Nephron progenitor cell (in vitro differentiated cells): Measurements from ENCODE around the gene CIB4.
"Not testable (repeated sequence)": the region's sequence is repeated elsewhere in the genome, so short reads cannot be mapped to it uniquely, and the experiment has no call there.

Experiments used
- DNase-seq: peaks from one replicate; pipeline ENCODE4 v3.0.0; 2021
- H3K27ac Mint-ChIP-seq: 2 replicates; pipeline ENCODE4 v1.8.0; 2021; ENCODE audit warnings: mild to moderate bottlenecking, moderate library complexity, mixed read lengths
- H3K27me3 Mint-ChIP-seq: 2 replicates; pipeline ENCODE4 v1.8.0; 2021; ENCODE audit warnings: mild to moderate bottlenecking, low read depth, mixed read lengths; ENCODE audit not compliant: poor library complexity
- H3K36me3 Mint-ChIP-seq: 2 replicates; pipeline ENCODE4 v1.8.0; 2021; ENCODE audit warnings: low read depth, mixed read lengths
- H3K4me1 Mint-ChIP-seq: 2 replicates; pipeline ENCODE4 v1.8.0; 2021; ENCODE audit warnings: mixed read lengths
- H3K4me3 Mint-ChIP-seq: 2 replicates; pipeline ENCODE4 v1.8.0; 2021; ENCODE audit warnings: mild to moderate bottlenecking, moderate library complexity, mixed read lengths
- H3K9me3 Mint-ChIP-seq: 2 replicates; pipeline ENCODE4 v1.8.0; 2021; ENCODE audit warnings: mild to moderate bottlenecking, moderate library complexity, mixed read lengths
- TF ChIP-seq, protein P1 (sequence below): fragments of 200-600 bp; sonication (generic); IDR thresholded peaks from 2 replicates; pipeline ENCODE4 v1.5.0; 2021; ENCODE audit warnings: antibody characterized with exemption

CIB4 gene

DNA sequence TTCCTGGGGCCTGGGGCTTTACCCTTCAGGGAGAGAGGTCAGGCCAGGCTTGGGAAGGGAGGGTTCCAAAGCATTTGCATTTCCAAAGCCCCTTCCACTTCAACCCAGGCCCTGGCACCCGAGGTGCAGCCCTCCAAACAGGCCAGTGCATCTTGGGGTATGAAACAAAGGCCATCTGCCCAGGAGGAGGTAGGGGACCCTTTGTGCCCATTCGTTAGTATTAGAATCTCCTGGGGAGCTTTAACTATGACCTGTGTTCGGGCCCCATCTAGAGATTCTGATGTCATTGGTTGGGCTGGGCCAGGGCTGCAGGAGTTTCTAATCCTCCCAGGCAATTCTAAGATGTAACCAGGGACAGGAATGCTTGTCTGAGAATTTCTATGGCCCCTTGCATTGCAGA is 73.6 kb downstream of the CIB4 start:
- Mint-ChIP-seq H3K27ac (no peak overlapping the region), H3K4me1 (peaks cover 3% of the 10 kb centered on the region), H3K9me3 (no peaks in the 10 kb centered on the region), H3K36me3 (no peaks in the 10 kb centered on the region), H3K27me3 (peaks cover 60% of the 10 kb centered on the region), H3K4me3 (no peak overlapping the region)
- DNase-seq = no peak
- TF ChIP-seq, protein P1, sequence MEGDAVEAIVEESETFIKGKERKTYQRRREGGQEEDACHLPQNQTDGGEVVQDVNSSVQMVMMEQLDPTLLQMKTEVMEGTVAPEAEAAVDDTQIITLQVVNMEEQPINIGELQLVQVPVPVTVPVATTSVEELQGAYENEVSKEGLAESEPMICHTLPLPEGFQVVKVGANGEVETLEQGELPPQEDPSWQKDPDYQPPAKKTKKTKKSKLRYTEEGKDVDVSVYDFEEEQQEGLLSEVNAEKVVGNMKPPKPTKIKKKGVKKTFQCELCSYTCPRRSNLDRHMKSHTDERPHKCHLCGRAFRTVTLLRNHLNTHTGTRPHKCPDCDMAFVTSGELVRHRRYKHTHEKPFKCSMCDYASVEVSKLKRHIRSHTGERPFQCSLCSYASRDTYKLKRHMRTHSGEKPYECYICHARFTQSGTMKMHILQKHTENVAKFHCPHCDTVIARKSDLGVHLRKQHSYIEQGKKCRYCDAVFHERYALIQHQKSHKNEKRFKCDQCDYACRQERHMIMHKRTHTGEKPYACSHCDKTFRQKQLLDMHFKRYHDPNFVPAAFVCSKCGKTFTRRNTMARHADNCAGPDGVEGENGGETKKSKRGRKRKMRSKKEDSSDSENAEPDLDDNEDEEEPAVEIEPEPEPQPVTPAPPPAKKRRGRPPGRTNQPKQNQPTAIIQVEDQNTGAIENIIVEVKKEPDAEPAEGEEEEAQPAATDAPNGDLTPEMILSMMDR = no peak

DNA sequence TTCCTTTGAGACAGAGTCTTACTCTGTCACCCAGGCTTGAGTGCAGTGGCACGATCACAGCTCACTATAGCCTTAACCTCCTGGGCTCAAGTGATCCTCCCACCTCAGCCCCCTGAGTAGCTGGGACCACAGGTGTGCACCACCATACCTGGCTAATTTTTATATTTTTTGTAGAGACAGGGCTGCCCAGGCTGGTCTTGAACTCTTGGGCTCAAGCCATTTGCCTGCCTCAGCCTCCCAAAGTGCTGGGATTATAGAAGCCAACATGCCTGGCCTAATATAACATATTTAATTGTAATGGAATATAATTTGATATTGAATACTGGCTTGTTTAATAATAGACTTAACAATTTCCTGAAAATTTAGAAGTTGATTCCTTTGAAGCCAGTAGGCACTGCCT is 74.4 kb downstream of the CIB4 start:
- not testable (repeated sequence) for H3K36me3 Mint-ChIP-seq, H3K9me3 Mint-ChIP-seq, H3K4me1 Mint-ChIP-seq, H3K4me3 Mint-ChIP-seq, DNase-seq, H3K27ac Mint-ChIP-seq
- peaks cover 58% of the 10 kb centered on the region for H3K27me3 Mint-ChIP-seq

DNA sequence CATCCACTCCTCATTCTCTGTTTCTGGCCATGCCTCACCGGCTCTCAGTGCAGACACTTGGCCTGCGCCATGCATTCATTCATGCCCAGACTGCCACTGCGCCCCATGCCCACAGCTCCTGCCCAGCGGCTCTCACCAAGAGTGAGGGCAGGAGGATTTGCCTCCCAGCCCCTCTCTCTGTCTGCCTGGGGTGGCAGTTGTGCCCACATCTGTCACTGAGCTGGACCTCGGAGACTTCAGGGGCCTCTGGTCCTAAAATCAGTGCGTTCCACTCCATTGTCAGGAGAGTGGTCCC is 75.1 kb downstream of the CIB4 start:
- peaks cover 58% of the 10 kb centered on the region for H3K27me3 Mint-ChIP-seq

DNA sequence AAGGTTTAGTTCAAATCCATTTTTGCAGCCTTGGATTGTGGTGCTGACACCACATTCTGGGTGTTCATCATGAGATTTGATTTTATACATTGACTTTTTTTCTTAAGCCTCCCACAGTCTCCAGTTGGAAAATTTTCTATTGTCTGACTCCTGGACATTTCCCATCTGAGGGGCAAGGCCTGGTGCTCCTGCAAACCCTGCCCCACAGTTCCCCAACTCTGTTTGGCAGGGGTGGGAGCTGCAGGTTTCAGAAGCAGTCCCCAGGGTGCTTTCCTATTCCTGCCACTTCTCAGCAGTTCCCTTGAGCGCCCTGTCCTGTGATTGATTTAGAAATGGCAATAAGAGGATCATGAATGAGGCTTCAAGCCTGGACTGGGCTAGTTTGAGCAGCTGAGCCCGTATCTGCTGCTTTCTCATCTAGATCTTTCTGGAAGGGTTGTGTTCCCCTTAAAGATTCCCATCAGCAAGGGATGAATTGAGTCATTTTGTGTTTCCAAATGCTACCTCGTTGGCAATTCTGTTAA is 77.0 kb downstream of the CIB4 start:
- no peak for DNase-seq
- H3K27me3 Mint-ChIP-seq = peaks cover 62% of the 10 kb centered on the region
- H3K4me1 Mint-ChIP-seq = no peaks in the 10 kb centered on the region
- no peak overlapping the region for H3K4me3 Mint-ChIP-seq
- TF ChIP-seq, protein P1 = no peak
- H3K27ac Mint-ChIP-seq = no peak overlapping the region
- H3K36me3 Mint-ChIP-seq = no peaks in the 10 kb centered on the region
- no peaks in the 10 kb centered on the region for H3K9me3 Mint-ChIP-seq

More for the DNA sequence above, 75.1 kb downstream of the CIB4 start:
- Mint-ChIP-seq H3K4me3 (no peak overlapping the region), H3K36me3 (no peaks in the 10 kb centered on the region), H3K9me3 (no peaks in the 10 kb centered on the region), H3K4me1 (no peaks in the 10 kb centered on the region), H3K27ac (no peak overlapping the region)
- TF ChIP-seq, protein P1 = no peak
- no peak for DNase-seq

DNA sequence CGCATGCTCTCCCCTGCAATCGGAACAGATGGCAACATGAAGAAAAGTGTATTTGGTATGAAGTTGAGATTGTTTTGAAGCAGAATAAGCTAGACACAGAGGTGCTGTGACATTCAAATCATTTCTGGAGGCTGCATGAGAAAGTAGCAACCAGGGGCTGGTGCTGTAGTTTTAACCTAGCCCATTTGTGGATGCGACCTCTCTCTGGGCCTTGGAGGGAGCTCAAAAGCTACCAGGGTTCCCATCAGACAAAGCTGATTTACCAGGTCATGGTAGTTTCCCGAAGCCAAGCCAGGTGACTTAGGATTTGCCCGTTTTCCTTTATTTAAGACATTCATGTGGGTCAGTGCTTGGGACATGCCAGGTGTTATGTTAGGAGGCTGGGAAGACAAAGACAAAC is 77.5 kb downstream of the CIB4 start:
- Mint-ChIP-seq H3K27ac (peak overlapping the region; percentile 14), H3K36me3 (no peaks in the 10 kb centered on the region), H3K4me1 (no peaks in the 10 kb centered on the region), H3K4me3 (no peak overlapping the region), H3K9me3 (no peaks in the 10 kb centered on the region), H3K27me3 (peaks cover 62% of the 10 kb centered on the region)
- TF ChIP-seq, protein P1 = no peak
- DNase-seq = no peak

DNA sequence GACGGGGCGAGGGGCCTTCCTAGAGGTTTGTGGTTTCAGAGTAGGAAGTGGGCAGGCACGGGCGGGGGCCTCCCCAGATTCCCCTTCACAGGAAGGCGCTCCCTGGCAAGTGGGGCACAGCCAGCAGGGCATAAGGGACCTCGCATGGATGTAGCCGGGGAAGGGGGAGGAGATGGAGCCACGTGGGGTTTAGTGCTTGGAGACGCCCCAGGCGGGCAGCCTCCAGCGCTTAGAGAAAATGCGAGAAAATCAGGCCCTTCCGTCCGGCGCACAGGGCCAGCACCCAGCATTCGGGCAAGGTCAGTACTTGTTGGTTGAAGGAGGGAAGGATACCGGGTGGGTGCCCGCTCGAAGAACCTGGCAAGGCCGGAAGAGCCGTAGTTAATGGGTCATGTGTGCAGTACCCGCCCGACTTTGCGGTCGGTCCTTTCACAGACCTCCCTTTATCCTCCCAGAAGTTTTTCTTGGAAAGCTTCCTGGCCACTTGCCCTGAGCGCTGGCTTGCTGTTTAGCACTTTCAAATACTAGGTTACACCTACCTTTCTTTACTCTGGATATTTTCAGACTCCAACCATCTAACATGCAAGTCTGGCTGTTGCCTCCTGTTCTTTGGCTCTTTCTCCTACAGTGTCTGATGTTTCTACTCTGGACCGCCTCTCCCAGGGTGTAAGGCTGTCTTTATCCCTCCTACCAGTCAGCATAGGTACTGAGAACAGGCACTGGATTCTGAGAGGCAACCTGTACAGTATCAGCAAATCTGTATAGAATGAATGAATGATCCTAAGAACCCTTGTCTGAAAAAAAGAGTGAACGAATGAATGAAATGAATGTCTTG is 78.1 kb downstream of the CIB4 start:
- TF ChIP-seq, protein P1 = no peak

More for the DNA sequence above, 78.1 kb downstream of the CIB4 start:
- H3K27ac Mint-ChIP-seq = peak overlapping the region; percentile 14
- no peaks in the 10 kb centered on the region for H3K36me3 Mint-ChIP-seq
- H3K4me1 Mint-ChIP-seq = no peaks in the 10 kb centered on the region
- no peaks in the 10 kb centered on the region for H3K9me3 Mint-ChIP-seq
- no peak for DNase-seq
- no peak overlapping the region for H3K4me3 Mint-ChIP-seq
- H3K27me3 Mint-ChIP-seq = peaks cover 64% of the 10 kb centered on the region
